ENCODE measurements around the gene GPR162.

The GPR162 gene

GRCh38 chr12:6790496-6791150, 31.0 kb upstream of the GPR162 start:
- no peak for TF ChIP-seq CTCF (IDR thresholded peaks at IDR 0.05)
- intact Hi-C loops (cut with DNase I; ENCODE audit: low total_unique reads), result no loop called here
- Histone ChIP-seq H3K36me3 (no peaks in the 10 kb centered on the region), H3K4me1 (no peaks in the 10 kb centered on the region), H3K27me3 (peaks cover 0 to 5% of the 10 kb centered on the region in 2 donors), H3K9me3 (no peaks in the 10 kb centered on the region), H3K4me3 (no peak overlapping the region), H3K27ac (no peak overlapping the region)
- DNase-seq, result no peak

- TF ChIP-seq CTCF (IDR thresholded peaks at IDR 0.05), result no peak
- intact Hi-C loops (cut with DNase I; ENCODE audit: low total_unique reads), result no loop called here
- Histone ChIP-seq H3K4me3 (no peak overlapping the region), H3K27me3 (peaks cover 0 to 8% of the 10 kb centered on the region in 2 donors), H3K4me1 (no peaks in the 10 kb centered on the region), H3K36me3 (no peaks in the 10 kb centered on the region), H3K9me3 (no peaks in the 10 kb centered on the region), H3K27ac (no peak overlapping the region)
- no peak for DNase-seq
Measured at GRCh38 chr12:6791931-6792520, 29.6 kb upstream of the GPR162 start.

- H3K4me1 ChIP-seq, result no peaks in the 10 kb centered on the region
- no peak for TF ChIP-seq CTCF (IDR thresholded peaks at IDR 0.05)
- no peak overlapping the region for H3K27ac ChIP-seq
- H3K27me3 ChIP-seq, result peaks cover 0 to 8% of the 10 kb centered on the region in 2 donors
- DNase-seq, result peak; percentile 53 to 73
- no peaks in the 10 kb centered on the region for H3K9me3 ChIP-seq
- H3K36me3 ChIP-seq, result no peaks in the 10 kb centered on the region
- H3K4me3 ChIP-seq, result no peak overlapping the region
- intact Hi-C loops (cut with DNase I; ENCODE audit: low total_unique reads), result no loop called here
Measured at GRCh38 chr12:6792522-6793201, 29.0 kb upstream of the GPR162 start.

GRCh38 chr12:6795088-6795487, 26.5 kb upstream of the GPR162 start:
- intact Hi-C loops (cut with DNase I; ENCODE audit: low total_unique reads), result no loop called here
- Histone ChIP-seq H3K27ac (no peak overlapping the region), H3K36me3 (no peaks in the 10 kb centered on the region)

GRCh38 chr12:6796576-6796975, 25.0 kb upstream of the GPR162 start:
- H3K4me1 ChIP-seq, result no peaks in the 10 kb centered on the region
- H3K4me3 ChIP-seq, result no peak overlapping the region
- intact Hi-C loops (cut with DNase I; ENCODE audit: low total_unique reads), result no loop called here
- H3K27me3 ChIP-seq, result peaks cover 0 to 8% of the 10 kb centered on the region in 2 donors
- no peaks in the 10 kb centered on the region for H3K36me3 ChIP-seq
- TF ChIP-seq CTCF (IDR thresholded peaks at IDR 0.05), result no peak
- no peaks in the 10 kb centered on the region for H3K9me3 ChIP-seq
- DNase-seq, result no peak
- no peak overlapping the region for H3K27ac ChIP-seq

More at GRCh38 chr12:6795088-6795487, 26.5 kb upstream of the GPR162 start:
- Histone ChIP-seq H3K4me1 (no peaks in the 10 kb centered on the region), H3K27me3 (peaks cover 0 to 8% of the 10 kb centered on the region in 2 donors), H3K9me3 (no peaks in the 10 kb centered on the region), H3K4me3 (no peak overlapping the region)
- no peak for TF ChIP-seq CTCF (IDR thresholded peaks at IDR 0.05)
- no peak for DNase-seq
